GM23338 (cell line): ENCODE data around the gene NABP1. TPM values are rescaled to one million over a fixed set of nuclear protein-coding genes. Genes with fewer than 3 reads are reported as not detected.

Source experiments
- ATAC-seq: fragments of 200-7000 bp; cut with Tn5 transposase; 3 replicates; pipeline ENCODE4 v1.9.1; 2020
- DNase-seq: peaks from one replicate; pipeline ENCODE4 v3.0.0-alpha.2; 2015; ENCODE audit warnings: low spot score
- H2AFZ ChIP-seq: fragments of 200-600 bp; sonication (generic); 2 replicates; pipeline ENCODE4 v1.8.0; 2016; ENCODE audit warnings: antibody characterized with exemption, mild to moderate bottlenecking, moderate library complexity
- H3F3A ChIP-seq: fragments of 200-600 bp; sonication (generic); replicated peaks from 2 replicates; pipeline ENCODE4 v1.8.0; 2017; ENCODE audit warnings: antibody characterized with exemption, mixed run types, low read depth
- H3K27ac ChIP-seq: fragments of 200-600 bp; sonication (generic); 2 replicates; pipeline ENCODE4 v1.6.1; 2016; ENCODE audit warnings: low read depth
- H3K27me3 ChIP-seq: fragments of 200-600 bp; sonication (generic); 2 replicates; pipeline ENCODE4 v1.8.0; 2016; ENCODE audit warnings: mild to moderate bottlenecking, mixed run types, moderate library complexity; ENCODE audit not compliant: insufficient read depth
- H3K36me3 ChIP-seq: fragments of 200-600 bp; sonication (generic); 2 replicates; pipeline ENCODE4 v1.8.0; 2016; ENCODE audit warnings: mild to moderate bottlenecking; ENCODE audit not compliant: insufficient read depth
- H3K4me1 ChIP-seq: fragments of 200-600 bp; sonication (generic); 2 replicates; pipeline ENCODE4 v1.8.0; 2016; ENCODE audit warnings: mild to moderate bottlenecking, moderate library complexity; ENCODE audit not compliant: insufficient read depth
- H3K4me2 ChIP-seq: fragments of 200-600 bp; sonication (generic); 2 replicates; pipeline ENCODE4 v1.7.1; 2017; ENCODE audit warnings: mixed run types
- H3K4me3 ChIP-seq: fragments of 200-600 bp; sonication (generic); 2 replicates; pipeline ENCODE4 v1.6.1; 2016; ENCODE audit warnings: mixed run types
- H3K79me2 ChIP-seq: fragments of 200-600 bp; sonication (generic); replicated peaks from 2 replicates; pipeline ENCODE4 v1.8.0; 2017; ENCODE audit warnings: mild to moderate bottlenecking; ENCODE audit not compliant: insufficient read depth
- H3K9me2 ChIP-seq: fragments of 200-600 bp; sonication (generic); 2 replicates; pipeline ENCODE4 v1.8.0; 2017; ENCODE audit not compliant: insufficient read depth
- H4K20me1 ChIP-seq: fragments of 200-600 bp; sonication (generic); replicated peaks from 2 replicates; pipeline ENCODE4 v1.8.0; 2017; ENCODE audit warnings: mild to moderate bottlenecking; ENCODE audit not compliant: insufficient read depth
- H3K27ac Mint-ChIP-seq: 2 replicates; pipeline ENCODE4 v1.8.0; 2020; ENCODE audit warnings: inconsistent platforms, mild to moderate bottlenecking, moderate library complexity, mixed read lengths
- H3K27me3 Mint-ChIP-seq: 3 replicates; pipeline ENCODE4 v1.8.0; 2022; ENCODE audit warnings: low read depth, mild to moderate bottlenecking, moderate library complexity, mixed read lengths, inconsistent platforms; ENCODE audit not compliant: insufficient read depth, poor library complexity
- H3K36me3 Mint-ChIP-seq: 3 replicates; pipeline ENCODE4 v1.8.0; 2021; ENCODE audit warnings: low read depth, mild to moderate bottlenecking, inconsistent platforms, moderate library complexity, mixed read lengths
- H3K4me1 Mint-ChIP-seq: 3 replicates; pipeline ENCODE4 v1.8.0; 2020; ENCODE audit warnings: mild to moderate bottlenecking, inconsistent platforms, mixed read lengths
- H3K4me3 Mint-ChIP-seq: 3 replicates; pipeline ENCODE4 v1.8.0; 2021; ENCODE audit warnings: moderate library complexity, mild to moderate bottlenecking, inconsistent platforms, mixed read lengths
- H3K9me3 Mint-ChIP-seq: 3 replicates; pipeline ENCODE4 v1.8.0; 2020; ENCODE audit warnings: moderate library complexity, mild to moderate bottlenecking, inconsistent platforms, mixed read lengths
- CREB1 ChIP-seq: fragments of 250-450 bp; sonication (Bioruptor Pico); IDR thresholded peaks from 2 replicates; pipeline ENCODE4 v1.5.0; 2020; ENCODE audit warnings: low read depth, mild to moderate bottlenecking, moderate library complexity
- EZH2 ChIP-seq: fragments of 200-600 bp; sonication (generic); IDR thresholded peaks from one replicate; pipeline ENCODE4 v1.8.0; 2017; ENCODE audit warnings: antibody characterized with exemption, mild to moderate bottlenecking, low read depth; ENCODE audit not compliant: unreplicated experiment
- EZH2phosphoT487 ChIP-seq: fragments of 200-600 bp; sonication (generic); IDR thresholded peaks from one replicate; pipeline ENCODE4 v1.8.1; 2018; ENCODE audit warnings: antibody characterized with exemption; ENCODE audit not compliant: unreplicated experiment
- JUNB ChIP-seq: IDR thresholded peaks from one replicate; pipeline ENCODE4 v1.6.1; 2016; ENCODE audit warnings: antibody characterized with exemption; ENCODE audit not compliant: unreplicated experiment
- NANOG ChIP-seq: IDR thresholded peaks from 2 replicates; pipeline ENCODE4 v1.6.1; 2016; ENCODE audit warnings: antibody characterized with exemption, borderline replicate concordance
- POLR2AphosphoS5 ChIP-seq: IDR thresholded peaks from 2 replicates; pipeline ENCODE4 v1.6.1; 2016; ENCODE audit warnings: antibody characterized with exemption, low read depth
- STAT1 ChIP-seq: IDR thresholded peaks from one replicate; pipeline ENCODE4 v1.6.1; 2016; ENCODE audit warnings: antibody characterized with exemption; ENCODE audit not compliant: unreplicated experiment
- ZNF114 ChIP-seq: fragments of 250-450 bp; sonication (Bioruptor Pico); IDR thresholded peaks from 2 replicates; pipeline ENCODE4 v1.5.0; 2020; ENCODE audit warnings: mild to moderate bottlenecking, moderate library complexity
- ZNF331 ChIP-seq: fragments of 250-450 bp; sonication (Bioruptor Pico); IDR thresholded peaks from 2 replicates; pipeline ENCODE4 v1.5.0; 2020; ENCODE audit warnings: low read depth, mild to moderate bottlenecking, moderate library complexity
- polyA plus RNA-seq: library from polyadenylated mRNA; unstranded; fragments of >200 nt; fragmentation: Nextera tagmentation; extraction: Ambion mirVana; gene quantifications from 2 replicates; pipeline ENCODE4 v1.2.1, GENCODE V29; 2016
- total RNA-seq: library from RNA; depleted of rRNA; stranded (reverse); fragments of >200 nt; shearing (Covaris generic); gene quantifications from 2 replicates; pipeline ENCODE4 v1.2.3, GENCODE V29; 2014
- TF ChIP-seq, protein P1 (sequence below), 2 experiments: fragments of 200-600 bp in 1 of 2; sonication (generic) in 1 of 2; conservative IDR thresholded peaks; 2 replicates each; pipeline versions ENCODE4 v1.5.1 to v1.6.1; 2016 to 2017; ENCODE audit warnings: antibody characterized with exemption in 2 of 2, low read depth in 2 of 2, mild to moderate bottlenecking in 2 of 2, moderate library complexity in 1 of 2
- TF ChIP-seq, protein P2 (sequence below): fragments of 250-450 bp; sonication (Bioruptor Pico); IDR thresholded peaks from 2 replicates; pipeline ENCODE4 v1.5.0; 2020; ENCODE audit warnings: mild to moderate bottlenecking, moderate library complexity
- TF ChIP-seq, protein P3 (sequence below): IDR thresholded peaks from one replicate; pipeline ENCODE4 v1.6.1; 2018; ENCODE audit warnings: antibody characterized with exemption; ENCODE audit not compliant: unreplicated experiment
- TF ChIP-seq, protein P4 (sequence below): IDR thresholded peaks from 2 replicates; pipeline ENCODE4 v1.6.1; 2016; ENCODE audit warnings: antibody characterized with exemption

NABP1 gene
- total and polyA plus RNA-seq, 2 experiments from 2014 or later, result 5.2 to 5.6 TPM

GRCh38 chr2:191697870-191698269 lies 19.9 kb downstream of the NABP1 start:
- Histone ChIP-seq H3K9me2 (peaks cover 6% of the 10 kb centered on the region; the same call in 1 of the 2 replicates), H3K36me3 (no peaks in the 10 kb centered on the region), H3K79me2 (no peaks in the 10 kb centered on the region), H2AFZ (no peak overlapping the region), H3K4me1 (no peaks in the 10 kb centered on the region), H3K27ac (no peak overlapping the region), H3K4me3 (no peak overlapping the region), H3K27me3 (no peaks in the 10 kb centered on the region), H3K4me2 (no peak overlapping the region), H3F3A (peaks cover 6% of the 10 kb centered on the region), H4K20me1 (no peaks in the 10 kb centered on the region)
- no peak for ATAC-seq
- H3K9me3 Mint-ChIP-seq, result peaks cover 12% of the 10 kb centered on the region; the same call in 2 of the 3 replicates
- H3K36me3 Mint-ChIP-seq, result no peaks in the 10 kb centered on the region
- H3K27ac Mint-ChIP-seq, result no peak overlapping the region
- TF ChIP-seq, protein P1, sequence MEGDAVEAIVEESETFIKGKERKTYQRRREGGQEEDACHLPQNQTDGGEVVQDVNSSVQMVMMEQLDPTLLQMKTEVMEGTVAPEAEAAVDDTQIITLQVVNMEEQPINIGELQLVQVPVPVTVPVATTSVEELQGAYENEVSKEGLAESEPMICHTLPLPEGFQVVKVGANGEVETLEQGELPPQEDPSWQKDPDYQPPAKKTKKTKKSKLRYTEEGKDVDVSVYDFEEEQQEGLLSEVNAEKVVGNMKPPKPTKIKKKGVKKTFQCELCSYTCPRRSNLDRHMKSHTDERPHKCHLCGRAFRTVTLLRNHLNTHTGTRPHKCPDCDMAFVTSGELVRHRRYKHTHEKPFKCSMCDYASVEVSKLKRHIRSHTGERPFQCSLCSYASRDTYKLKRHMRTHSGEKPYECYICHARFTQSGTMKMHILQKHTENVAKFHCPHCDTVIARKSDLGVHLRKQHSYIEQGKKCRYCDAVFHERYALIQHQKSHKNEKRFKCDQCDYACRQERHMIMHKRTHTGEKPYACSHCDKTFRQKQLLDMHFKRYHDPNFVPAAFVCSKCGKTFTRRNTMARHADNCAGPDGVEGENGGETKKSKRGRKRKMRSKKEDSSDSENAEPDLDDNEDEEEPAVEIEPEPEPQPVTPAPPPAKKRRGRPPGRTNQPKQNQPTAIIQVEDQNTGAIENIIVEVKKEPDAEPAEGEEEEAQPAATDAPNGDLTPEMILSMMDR (conservative IDR thresholded peaks at IDR 0.05; ENCODE audit: low read depth in 2 of 2), result no peak
- TF ChIP-seq, protein P2, sequence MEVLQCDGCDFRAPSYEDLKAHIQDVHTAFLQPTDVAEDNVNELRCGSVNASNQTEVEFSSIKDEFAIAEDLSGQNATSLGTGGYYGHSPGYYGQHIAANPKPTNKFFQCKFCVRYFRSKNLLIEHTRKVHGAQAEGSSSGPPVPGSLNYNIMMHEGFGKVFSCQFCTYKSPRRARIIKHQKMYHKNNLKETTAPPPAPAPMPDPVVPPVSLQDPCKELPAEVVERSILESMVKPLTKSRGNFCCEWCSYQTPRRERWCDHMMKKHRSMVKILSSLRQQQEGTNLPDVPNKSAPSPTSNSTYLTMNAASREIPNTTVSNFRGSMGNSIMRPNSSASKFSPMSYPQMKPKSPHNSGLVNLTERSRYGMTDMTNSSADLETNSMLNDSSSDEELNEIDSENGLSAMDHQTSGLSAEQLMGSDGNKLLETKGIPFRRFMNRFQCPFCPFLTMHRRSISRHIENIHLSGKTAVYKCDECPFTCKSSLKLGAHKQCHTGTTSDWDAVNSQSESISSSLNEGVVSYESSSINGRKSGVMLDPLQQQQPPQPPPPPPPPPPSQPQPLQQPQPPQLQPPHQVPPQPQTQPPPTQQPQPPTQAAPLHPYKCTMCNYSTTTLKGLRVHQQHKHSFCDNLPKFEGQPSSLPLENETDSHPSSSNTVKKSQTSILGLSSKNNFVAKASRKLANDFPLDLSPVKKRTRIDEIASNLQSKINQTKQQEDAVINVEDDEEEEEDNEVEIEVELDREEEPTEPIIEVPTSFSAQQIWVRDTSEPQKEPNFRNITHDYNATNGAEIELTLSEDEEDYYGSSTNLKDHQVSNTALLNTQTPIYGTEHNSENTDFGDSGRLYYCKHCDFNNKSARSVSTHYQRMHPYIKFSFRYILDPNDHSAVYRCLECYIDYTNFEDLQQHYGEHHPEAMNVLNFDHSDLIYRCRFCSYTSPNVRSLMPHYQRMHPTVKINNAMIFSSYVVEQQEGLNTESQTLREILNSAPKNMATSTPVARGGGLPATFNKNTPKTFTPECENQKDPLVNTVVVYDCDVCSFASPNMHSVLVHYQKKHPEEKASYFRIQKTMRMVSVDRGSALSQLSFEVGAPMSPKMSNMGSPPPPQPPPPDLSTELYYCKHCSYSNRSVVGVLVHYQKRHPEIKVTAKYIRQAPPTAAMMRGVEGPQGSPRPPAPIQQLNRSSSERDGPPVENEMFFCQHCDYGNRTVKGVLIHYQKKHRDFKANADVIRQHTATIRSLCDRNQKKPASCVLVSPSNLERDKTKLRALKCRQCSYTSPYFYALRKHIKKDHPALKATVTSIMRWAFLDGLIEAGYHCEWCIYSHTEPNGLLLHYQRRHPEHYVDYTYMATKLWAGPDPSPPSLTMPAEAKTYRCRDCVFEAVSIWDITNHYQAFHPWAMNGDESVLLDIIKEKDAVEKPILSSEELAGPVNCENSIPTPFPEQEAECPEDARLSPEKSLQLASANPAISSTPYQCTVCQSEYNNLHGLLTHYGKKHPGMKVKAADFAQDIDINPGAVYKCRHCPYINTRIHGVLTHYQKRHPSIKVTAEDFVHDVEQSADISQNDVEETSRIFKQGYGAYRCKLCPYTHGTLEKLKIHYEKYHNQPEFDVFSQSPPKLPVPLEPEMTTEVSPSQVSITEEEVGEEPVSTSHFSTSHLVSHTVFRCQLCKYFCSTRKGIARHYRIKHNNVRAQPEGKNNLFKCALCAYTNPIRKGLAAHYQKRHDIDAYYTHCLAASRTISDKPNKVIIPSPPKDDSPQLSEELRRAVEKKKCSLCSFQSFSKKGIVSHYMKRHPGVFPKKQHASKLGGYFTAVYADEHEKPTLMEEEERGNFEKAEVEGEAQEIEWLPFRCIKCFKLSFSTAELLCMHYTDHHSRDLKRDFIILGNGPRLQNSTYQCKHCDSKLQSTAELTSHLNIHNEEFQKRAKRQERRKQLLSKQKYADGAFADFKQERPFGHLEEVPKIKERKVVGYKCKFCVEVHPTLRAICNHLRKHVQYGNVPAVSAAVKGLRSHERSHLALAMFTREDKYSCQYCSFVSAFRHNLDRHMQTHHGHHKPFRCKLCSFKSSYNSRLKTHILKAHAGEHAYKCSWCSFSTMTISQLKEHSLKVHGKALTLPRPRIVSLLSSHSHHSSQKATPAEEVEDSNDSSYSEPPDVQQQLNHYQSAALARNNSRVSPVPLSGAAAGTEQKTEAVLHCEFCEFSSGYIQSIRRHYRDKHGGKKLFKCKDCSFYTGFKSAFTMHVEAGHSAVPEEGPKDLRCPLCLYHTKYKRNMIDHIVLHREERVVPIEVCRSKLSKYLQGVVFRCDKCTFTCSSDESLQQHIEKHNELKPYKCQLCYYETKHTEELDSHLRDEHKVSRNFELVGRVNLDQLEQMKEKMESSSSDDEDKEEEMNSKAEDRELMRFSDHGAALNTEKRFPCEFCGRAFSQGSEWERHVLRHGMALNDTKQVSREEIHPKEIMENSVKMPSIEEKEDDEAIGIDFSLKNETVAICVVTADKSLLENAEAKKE (CRISPR knock-in tag), result no peak
- TF ChIP-seq, protein P3, sequence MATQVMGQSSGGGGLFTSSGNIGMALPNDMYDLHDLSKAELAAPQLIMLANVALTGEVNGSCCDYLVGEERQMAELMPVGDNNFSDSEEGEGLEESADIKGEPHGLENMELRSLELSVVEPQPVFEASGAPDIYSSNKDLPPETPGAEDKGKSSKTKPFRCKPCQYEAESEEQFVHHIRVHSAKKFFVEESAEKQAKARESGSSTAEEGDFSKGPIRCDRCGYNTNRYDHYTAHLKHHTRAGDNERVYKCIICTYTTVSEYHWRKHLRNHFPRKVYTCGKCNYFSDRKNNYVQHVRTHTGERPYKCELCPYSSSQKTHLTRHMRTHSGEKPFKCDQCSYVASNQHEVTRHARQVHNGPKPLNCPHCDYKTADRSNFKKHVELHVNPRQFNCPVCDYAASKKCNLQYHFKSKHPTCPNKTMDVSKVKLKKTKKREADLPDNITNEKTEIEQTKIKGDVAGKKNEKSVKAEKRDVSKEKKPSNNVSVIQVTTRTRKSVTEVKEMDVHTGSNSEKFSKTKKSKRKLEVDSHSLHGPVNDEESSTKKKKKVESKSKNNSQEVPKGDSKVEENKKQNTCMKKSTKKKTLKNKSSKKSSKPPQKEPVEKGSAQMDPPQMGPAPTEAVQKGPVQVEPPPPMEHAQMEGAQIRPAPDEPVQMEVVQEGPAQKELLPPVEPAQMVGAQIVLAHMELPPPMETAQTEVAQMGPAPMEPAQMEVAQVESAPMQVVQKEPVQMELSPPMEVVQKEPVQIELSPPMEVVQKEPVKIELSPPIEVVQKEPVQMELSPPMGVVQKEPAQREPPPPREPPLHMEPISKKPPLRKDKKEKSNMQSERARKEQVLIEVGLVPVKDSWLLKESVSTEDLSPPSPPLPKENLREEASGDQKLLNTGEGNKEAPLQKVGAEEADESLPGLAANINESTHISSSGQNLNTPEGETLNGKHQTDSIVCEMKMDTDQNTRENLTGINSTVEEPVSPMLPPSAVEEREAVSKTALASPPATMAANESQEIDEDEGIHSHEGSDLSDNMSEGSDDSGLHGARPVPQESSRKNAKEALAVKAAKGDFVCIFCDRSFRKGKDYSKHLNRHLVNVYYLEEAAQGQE, result no peak
- TF ChIP-seq POLR2AphosphoS5, result no peak
- TF ChIP-seq STAT1, result no peak
- no peak for TF ChIP-seq EZH2
- TF ChIP-seq CREB1 (CRISPR knock-in tag), result no peak
- TF ChIP-seq, protein P4, sequence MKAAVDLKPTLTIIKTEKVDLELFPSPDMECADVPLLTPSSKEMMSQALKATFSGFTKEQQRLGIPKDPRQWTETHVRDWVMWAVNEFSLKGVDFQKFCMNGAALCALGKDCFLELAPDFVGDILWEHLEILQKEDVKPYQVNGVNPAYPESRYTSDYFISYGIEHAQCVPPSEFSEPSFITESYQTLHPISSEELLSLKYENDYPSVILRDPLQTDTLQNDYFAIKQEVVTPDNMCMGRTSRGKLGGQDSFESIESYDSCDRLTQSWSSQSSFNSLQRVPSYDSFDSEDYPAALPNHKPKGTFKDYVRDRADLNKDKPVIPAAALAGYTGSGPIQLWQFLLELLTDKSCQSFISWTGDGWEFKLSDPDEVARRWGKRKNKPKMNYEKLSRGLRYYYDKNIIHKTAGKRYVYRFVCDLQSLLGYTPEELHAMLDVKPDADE, result no peak
- no peak for TF ChIP-seq ZNF331
- TF ChIP-seq ZNF114 (CRISPR knock-in tag), result no peak
- no peak for TF ChIP-seq EZH2phosphoT487
- no peak for TF ChIP-seq NANOG
- TF ChIP-seq JUNB, result no peak
- no peak for DNase-seq
- no peak overlapping the region for H3K4me3 Mint-ChIP-seq
- H3K4me1 Mint-ChIP-seq, result peaks cover 3% of the 10 kb centered on the region; the same call in 2 of the 3 replicates
- H3K27me3 Mint-ChIP-seq, result peaks cover 3% of the 10 kb centered on the region
